Measurements from ENCODE around the gene LCN6. TPM values are rescaled to one million over a fixed set of nuclear protein-coding genes. Genes with fewer than 3 reads are reported as not detected.

Gene LCN6
- total and polyA plus RNA-seq, 9 of the 15 experiments (the other 6 are each of a cell fraction or from before 2014, with no cell fraction given), result 0.10 to 0.45 (median 0.37) TPM; not detected in 5

DNA sequence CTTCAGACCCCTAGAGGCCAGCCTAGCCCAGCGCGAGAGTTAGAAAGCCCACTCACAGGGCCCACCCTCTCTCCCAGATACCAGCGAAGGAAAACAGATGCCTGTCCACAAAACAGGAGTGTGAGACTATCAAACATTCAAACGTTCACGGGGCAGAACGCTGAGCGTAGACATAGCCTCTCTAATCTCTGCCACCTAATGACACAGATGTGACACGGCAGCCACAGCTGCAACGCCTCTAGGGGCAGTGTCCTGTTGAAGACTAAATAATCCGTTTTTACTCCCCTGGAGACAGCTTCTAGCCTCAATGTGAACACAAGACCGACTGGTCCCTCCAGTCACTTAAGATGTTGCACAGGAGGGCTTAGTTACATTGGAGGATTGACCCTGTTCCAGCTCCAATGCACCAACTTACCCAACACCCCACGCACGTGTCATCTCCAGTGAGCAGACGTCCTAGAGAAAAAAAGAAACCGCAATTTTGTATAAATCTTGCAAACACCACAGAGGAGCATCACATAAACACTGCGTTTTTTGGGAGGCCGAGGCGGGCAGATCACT is 21.6 kb downstream of the LCN6 start (continued):
- TF ChIP-seq, protein P1, sequence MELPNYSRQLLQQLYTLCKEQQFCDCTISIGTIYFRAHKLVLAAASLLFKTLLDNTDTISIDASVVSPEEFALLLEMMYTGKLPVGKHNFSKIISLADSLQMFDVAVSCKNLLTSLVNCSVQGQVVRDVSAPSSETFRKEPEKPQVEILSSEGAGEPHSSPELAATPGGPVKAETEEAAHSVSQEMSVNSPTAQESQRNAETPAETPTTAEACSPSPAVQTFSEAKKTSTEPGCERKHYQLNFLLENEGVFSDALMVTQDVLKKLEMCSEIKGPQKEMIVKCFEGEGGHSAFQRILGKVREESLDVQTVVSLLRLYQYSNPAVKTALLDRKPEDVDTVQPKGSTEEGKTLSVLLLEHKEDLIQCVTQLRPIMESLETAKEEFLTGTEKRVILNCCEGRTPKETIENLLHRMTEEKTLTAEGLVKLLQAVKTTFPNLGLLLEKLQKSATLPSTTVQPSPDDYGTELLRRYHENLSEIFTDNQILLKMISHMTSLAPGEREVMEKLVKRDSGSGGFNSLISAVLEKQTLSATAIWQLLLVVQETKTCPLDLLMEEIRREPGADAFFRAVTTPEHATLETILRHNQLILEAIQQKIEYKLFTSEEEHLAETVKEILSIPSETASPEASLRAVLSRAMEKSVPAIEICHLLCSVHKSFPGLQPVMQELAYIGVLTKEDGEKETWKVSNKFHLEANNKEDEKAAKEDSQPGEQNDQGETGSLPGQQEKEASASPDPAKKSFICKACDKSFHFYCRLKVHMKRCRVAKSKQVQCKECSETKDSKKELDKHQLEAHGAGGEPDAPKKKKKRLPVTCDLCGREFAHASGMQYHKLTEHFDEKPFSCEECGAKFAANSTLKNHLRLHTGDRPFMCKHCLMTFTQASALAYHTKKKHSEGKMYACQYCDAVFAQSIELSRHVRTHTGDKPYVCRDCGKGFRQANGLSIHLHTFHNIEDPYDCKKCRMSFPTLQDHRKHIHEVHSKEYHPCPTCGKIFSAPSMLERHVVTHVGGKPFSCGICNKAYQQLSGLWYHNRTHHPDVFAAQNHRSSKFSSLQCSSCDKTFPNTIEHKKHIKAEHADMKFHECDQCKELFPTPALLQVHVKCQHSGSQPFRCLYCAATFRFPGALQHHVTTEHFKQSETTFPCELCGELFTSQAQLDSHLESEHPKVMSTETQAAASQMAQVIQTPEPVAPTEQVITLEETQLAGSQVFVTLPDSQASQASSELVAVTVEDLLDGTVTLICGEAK (IDR thresholded peaks at IDR 0.05), result no peak
- TF ChIP-seq, protein P1 (CRISPR knock-in tag; IDR thresholded peaks at IDR 0.05), result no peak
- no peak for TF ChIP-seq HDAC8 (tag; IDR thresholded peaks at IDR 0.05)
- TF ChIP-seq ZNF512 (tag; IDR thresholded peaks at IDR 0.05), result no peak
- TF ChIP-seq SETDB1 (IDR thresholded peaks at IDR 0.05; ENCODE audit: low read length), result no peak
- peak; percentile 10 for TF ChIP-seq RBFOX2 (IDR thresholded peaks at IDR 0.05; ENCODE audit: low read depth, low read length)
- TF ChIP-seq CCNT2 (IDR thresholded peaks at IDR 0.05; ENCODE audit: borderline replicate concordance, extremely low read depth, insufficient read length, low read depth, low read length), result no peak
- TF ChIP-seq JUN (IDR thresholded peaks at IDR 0.05; ENCODE audit: borderline replicate concordance, low read depth, low read length), result peak; percentile 21; the same call in 1 of the 2 replicates
- no peak for TF ChIP-seq JUN (CRISPR knock-in tag; IDR thresholded peaks at IDR 0.05; ENCODE audit: borderline replicate concordance)
- peak in 1 of 2 experiments; percentile 64; a peak in 2 of 4 replicates for TF ChIP-seq RCOR1 (IDR thresholded peaks at IDR 0.05; ENCODE audit: borderline replicate concordance in 1 of 2, low read depth in 2 of 2, low read length in 2 of 2)
- no peak for TF ChIP-seq CREBBP (IDR thresholded peaks at IDR 0.05; ENCODE audit: low read depth, low read length)
- no peak for TF ChIP-seq ZBED1 (IDR thresholded peaks at IDR 0.05)
- no peak for TF ChIP-seq PURB (CRISPR knock-in tag; IDR thresholded peaks at IDR 0.05; ENCODE audit: low read depth)
- peak; percentile 68 for TF ChIP-seq CREM (IDR thresholded peaks at IDR 0.05; ENCODE audit: low read depth)
- TF ChIP-seq ZC3H4 (CRISPR knock-in tag; IDR thresholded peaks at IDR 0.05; ENCODE audit: borderline replicate concordance), result no peak

Data from K562 (cell line).